Thyroid gland (tissue), 4 donors: ENCODE measurements around the gene POU2AF1.

Source experiments
- POLR2A ChIP-seq, 2 donors: fragments of 450-650 bp; IDR thresholded peaks; one replicate each; pipeline ENCODE4 v1.6.1; 2017; ENCODE audit warnings: antibody characterized with exemption in 2 of 2, mild to moderate bottlenecking in 2 of 2, moderate library complexity in 1 of 2
- TF ChIP-seq, protein P1 (sequence below), 6 experiments: fragments of 200-600 bp in 3 of 6; fragments of 450-650 bp in 3 of 6; sonication (generic) in 3 of 6; IDR thresholded peaks; one replicate each; pipeline ENCODE4 v1.5.1; 2016 to 2019; ENCODE audit warnings: antibody characterized with exemption in 6 of 6, mild to moderate bottlenecking in 2 of 6, inconsistent platforms in 1 of 6, moderate library complexity in 1 of 6

DNA sequence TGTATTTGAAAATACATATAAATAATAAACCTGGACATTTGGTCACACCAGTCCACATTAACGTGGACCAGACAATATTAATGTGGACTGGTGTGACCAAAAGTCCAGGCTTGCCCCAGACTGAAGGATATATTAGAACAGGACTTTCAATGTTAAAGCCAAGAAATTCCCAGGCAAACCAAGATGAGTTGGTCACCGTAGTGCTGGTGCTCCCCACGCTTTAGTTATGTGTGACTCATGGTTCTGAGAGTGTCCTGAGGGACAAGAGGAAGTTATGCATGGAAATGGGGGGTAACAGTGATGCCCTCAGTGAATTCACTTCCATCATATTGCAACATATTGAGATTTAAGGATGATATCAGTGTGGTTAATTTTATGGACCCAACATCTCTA, 31.4 kb downstream of the POU2AF1 start:
- TF ChIP-seq POLR2A (IDR thresholded peaks at IDR 0.05), result no peak
- TF ChIP-seq, protein P1, sequence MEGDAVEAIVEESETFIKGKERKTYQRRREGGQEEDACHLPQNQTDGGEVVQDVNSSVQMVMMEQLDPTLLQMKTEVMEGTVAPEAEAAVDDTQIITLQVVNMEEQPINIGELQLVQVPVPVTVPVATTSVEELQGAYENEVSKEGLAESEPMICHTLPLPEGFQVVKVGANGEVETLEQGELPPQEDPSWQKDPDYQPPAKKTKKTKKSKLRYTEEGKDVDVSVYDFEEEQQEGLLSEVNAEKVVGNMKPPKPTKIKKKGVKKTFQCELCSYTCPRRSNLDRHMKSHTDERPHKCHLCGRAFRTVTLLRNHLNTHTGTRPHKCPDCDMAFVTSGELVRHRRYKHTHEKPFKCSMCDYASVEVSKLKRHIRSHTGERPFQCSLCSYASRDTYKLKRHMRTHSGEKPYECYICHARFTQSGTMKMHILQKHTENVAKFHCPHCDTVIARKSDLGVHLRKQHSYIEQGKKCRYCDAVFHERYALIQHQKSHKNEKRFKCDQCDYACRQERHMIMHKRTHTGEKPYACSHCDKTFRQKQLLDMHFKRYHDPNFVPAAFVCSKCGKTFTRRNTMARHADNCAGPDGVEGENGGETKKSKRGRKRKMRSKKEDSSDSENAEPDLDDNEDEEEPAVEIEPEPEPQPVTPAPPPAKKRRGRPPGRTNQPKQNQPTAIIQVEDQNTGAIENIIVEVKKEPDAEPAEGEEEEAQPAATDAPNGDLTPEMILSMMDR (IDR thresholded peaks at IDR 0.05), result no peak
